HuH-7.5 (cell line): ENCODE data around the gene HIRA.

Experiments
- DNase-seq: peaks from one replicate; pipeline ENCODE4 v3.0.0; 2011; ENCODE audit warnings: low spot score

Gene HIRA

GRCh38 chr22:19431649-19432132 lies at the start of gene HIRA:
Gene HIRA (minus strand): TSS chr22:19431733. CDS start chr22:19431476, 257 bp downstream.
- DNase-seq: peak; percentile 68

GRCh38 chr22:19480789-19481188 lies 49.3 kb upstream of the HIRA start:
- DNase-seq: no peak

GRCh38 chr22:19480173-19480568 lies 48.6 kb upstream of the HIRA start:
- DNase-seq: no peak

- peak; percentile 94 for DNase-seq
These were observed 48.0 kb upstream of the HIRA start, which contains the start of gene CDC45 for GRCh38 chr22:19479355-19480172. Gene CDC45 (plus strand): TSS chr22:19479920. CDS start chr22:19479969, 49 bp downstream.

GRCh38 chr22:19478901-19479354 lies 47.4 kb upstream of the HIRA start, which contains the start of gene UFD1:
Gene UFD1 (minus strand): TSS chr22:19479193. CDS start chr22:19479085, 108 bp downstream.
- DNase-seq: peak; percentile 61

GRCh38 chr22:19478045-19478900 lies 46.7 kb upstream of the HIRA start:
- DNase-seq: no peak

GRCh38 chr22:19477321-19478044 lies 46.0 kb upstream of the HIRA start:
- DNase-seq: no peak

GRCh38 chr22:19476023-19476422 lies 44.5 kb upstream of the HIRA start:
- DNase-seq: no peak

GRCh38 chr22:19473578-19473977 lies 42.0 kb upstream of the HIRA start:
- DNase-seq: no peak

- no peak for DNase-seq
These were observed 40.7 kb upstream of the HIRA start for GRCh38 chr22:19472233-19472632.

GRCh38 chr22:19471572-19471971 lies 40.0 kb upstream of the HIRA start:
- DNase-seq: no peak

- no peak for DNase-seq
These were observed 38.5 kb upstream of the HIRA start for GRCh38 chr22:19470010-19470409.

GRCh38 chr22:19469421-19469820 lies 37.9 kb upstream of the HIRA start:
- no peak for DNase-seq

GRCh38 chr22:19467912-19468311 lies 36.4 kb upstream of the HIRA start:
- DNase-seq: no peak

- no peak for DNase-seq
These were observed 35.6 kb upstream of the HIRA start for GRCh38 chr22:19466848-19467752.

- no peak for DNase-seq
These were observed 34.7 kb upstream of the HIRA start for GRCh38 chr22:19466126-19466716.

- DNase-seq: no peak
These were observed 33.4 kb upstream of the HIRA start for GRCh38 chr22:19464975-19465374.

GRCh38 chr22:19464546-19464945 lies 33.0 kb upstream of the HIRA start:
- no peak for DNase-seq

- no peak for DNase-seq
These were observed 32.2 kb upstream of the HIRA start for GRCh38 chr22:19463491-19464469.
